ENCODE results near the gene SMC5. TPM values are rescaled to one million over a fixed set of nuclear protein-coding genes. Genes with fewer than 3 reads are reported as not detected.
"Not testable (repeated sequence)": the region's sequence is repeated elsewhere in the genome, so short reads cannot be mapped to it uniquely, and the experiment has no call there.

SMC5 gene
- total RNA-seq (2014; rRNA removed; shearing (Covaris generic)) = 9.7 and 10.8 TPM in 2 replicates

GRCh38 chr9:70258692-70259511 is at the start of gene SMC5:
Gene SMC5, plus strand, starts transcription at chr9:70258978. Its CDS starts 101 bp downstream, at chr9:70259079.
- peak; percentile 93 for DNase-seq (ENCODE audit: low spot score)

GRCh38 chr9:70217029-70217428 is 41.7 kb upstream of the SMC5 start:
- no peak for DNase-seq (ENCODE audit: low spot score)

- DNase-seq (ENCODE audit: low spot score) = no peak
Measured at GRCh38 chr9:70218767-70219166, 40.0 kb upstream of the SMC5 start.

- DNase-seq (ENCODE audit: low spot score) = no peak
Measured at GRCh38 chr9:70220216-70220615, 38.6 kb upstream of the SMC5 start.

- DNase-seq (ENCODE audit: low spot score) = no peak
Measured at GRCh38 chr9:70222354-70222753, 36.4 kb upstream of the SMC5 start.

- DNase-seq (ENCODE audit: low spot score) = no peak
Measured at GRCh38 chr9:70228118-70228517, 30.7 kb upstream of the SMC5 start.

GRCh38 chr9:70228611-70229010 is 30.2 kb upstream of the SMC5 start:
- no peak for DNase-seq (ENCODE audit: low spot score)

- no peak for DNase-seq (ENCODE audit: low spot score)
Measured at GRCh38 chr9:70229026-70229425, 29.8 kb upstream of the SMC5 start.

- peak; percentile 56 for DNase-seq (ENCODE audit: low spot score)
Measured at GRCh38 chr9:70229579-70229978, 29.2 kb upstream of the SMC5 start.

- DNase-seq (ENCODE audit: low spot score) = no peak
Measured at GRCh38 chr9:70232476-70232875, 26.3 kb upstream of the SMC5 start.

- DNase-seq (ENCODE audit: low spot score) = not testable (repeated sequence)
Measured at GRCh38 chr9:70234208-70234607, 24.6 kb upstream of the SMC5 start.

- not testable (repeated sequence) for DNase-seq (ENCODE audit: low spot score)
Measured at GRCh38 chr9:70245952-70246351, 12.8 kb upstream of the SMC5 start.

GRCh38 chr9:70250221-70250620 is 8.6 kb upstream of the SMC5 start:
- no peak for DNase-seq (ENCODE audit: low spot score)

GRCh38 chr9:70255486-70255885 is 3.3 kb upstream of the SMC5 start:
- no peak for DNase-seq (ENCODE audit: low spot score)

GRCh38 chr9:70256123-70256551 is 2.6 kb upstream of the SMC5 start:
- no peak for DNase-seq (ENCODE audit: low spot score)

- DNase-seq (ENCODE audit: low spot score) = peak; percentile 21
Measured at GRCh38 chr9:70257502-70257901, 1.3 kb upstream of the SMC5 start.

GRCh38 chr9:70257991-70258691 is 637 bp upstream of the SMC5 start:
- DNase-seq (ENCODE audit: low spot score) = peak; percentile 89

GRCh38 chr9:70259512-70259802 is 679 bp downstream of the SMC5 start:
- no peak for DNase-seq (ENCODE audit: low spot score)

GRCh38 chr9:70260007-70260443 is 1.2 kb downstream of the SMC5 start:
- no peak for DNase-seq (ENCODE audit: low spot score)

- no peak for DNase-seq (ENCODE audit: low spot score)
Measured at GRCh38 chr9:70260606-70261005, 1.8 kb downstream of the SMC5 start.

- DNase-seq (ENCODE audit: low spot score) = peak; percentile 19
Measured at GRCh38 chr9:70261131-70261870, 2.5 kb downstream of the SMC5 start.

- DNase-seq (ENCODE audit: low spot score) = no peak
Measured at GRCh38 chr9:70262366-70262765, 3.6 kb downstream of the SMC5 start.

Data from HT-29 (cell line).